Skin of body (tissue), 3 donors: Measurements from ENCODE around the gene SLC2A8. TPM values are rescaled to one million over a fixed set of nuclear protein-coding genes. Genes with fewer than 3 reads are reported as not detected.

ENCODE experiments used
- DNase-seq: peaks from one replicate; lab custom pipeline; 2025; lab: John Stamatoyannopoulos, UW
- small RNA-seq: library from RNA; depleted of rRNA; stranded (forward); fragments of <200 nt; gene quantifications from one replicate; pipeline ENCODE3, GENCODE V24; 2014; ENCODE audit warnings: low replicate concordance
- total RNA-seq: library from RNA; depleted of rRNA; stranded (reverse); fragments of >200 nt; gene quantifications from one replicate; pipeline ENCODE4 v1.2.3, GENCODE V29; 2014

Gene SLC2A8
- total RNA-seq, 1 donor from 2014 or later: 6.8 TPM

- no peak for DNase-seq
Observed at GRCh38 chr9:127457191-127457878, 60.4 kb downstream of the SLC2A8 start.

Small RNA genes within 50 kb of the gene (small RNA-seq; reads per million reads assigned to genes)
- gene SNORA65: 200 reads per million, percentile 97 among the genes with 10 or more reads in this experiment

Other genes with a start within 250 kb of the SLC2A8 start
- 51.1 TPM for gene GARNL3, start 132.4 kb upstream of the SLC2A8 start, total RNA-seq
- gene ZNF79, start 27.2 kb downstream of the SLC2A8 start, total RNA-seq: 7.8 TPM
- 988 TPM for gene RPL12, start 54.2 kb downstream of the SLC2A8 start, total RNA-seq
- 14.8 TPM for gene LRSAM1, start 54.3 kb downstream of the SLC2A8 start, total RNA-seq
- 15.2 TPM for gene STXBP1, start 215.1 kb downstream of the SLC2A8 start, total RNA-seq